Neural progenitor cell (in vitro differentiated cells): ENCODE data around the gene CCDC60. TPM values are rescaled to one million over a fixed set of nuclear protein-coding genes. Genes with fewer than 3 reads are reported as not detected.

Source experiments
- DNase-seq: peaks from one replicate; pipeline ENCODE4 v3.0.0-alpha.2; 2016; ENCODE audit warnings: low spot score
- H2AFZ ChIP-seq: fragments of 200-600 bp; sonication (generic); replicated peaks from 2 replicates; pipeline ENCODE4 v1.6.1; 2016; ENCODE audit warnings: antibody characterized with exemption
- H3F3A ChIP-seq: fragments of 200-600 bp; sonication (generic); 2 replicates; pipeline ENCODE4 v1.6.1; 2016; ENCODE audit warnings: antibody characterized with exemption, low read depth
- H3K27ac ChIP-seq: fragments of 200-600 bp; sonication (generic); 2 replicates; pipeline ENCODE4 v1.5.1; 2016; ENCODE audit warnings: mild to moderate bottlenecking
- H3K27me3 ChIP-seq: fragments of 200-600 bp; sonication (generic); 2 replicates; pipeline ENCODE4 v1.6.1; 2016; ENCODE audit warnings: mild to moderate bottlenecking, moderate library complexity
- H3K36me3 ChIP-seq: fragments of 200-600 bp; sonication (generic); 2 replicates; pipeline ENCODE4 v1.5.1; 2016
- H3K4me1 ChIP-seq: fragments of 200-600 bp; sonication (generic); 2 replicates; pipeline ENCODE4 v1.6.1; 2016; ENCODE audit warnings: mixed run types
- H3K4me2 ChIP-seq: fragments of 200-600 bp; sonication (generic); 2 replicates; pipeline ENCODE4 v1.6.1; 2016
- H3K4me3 ChIP-seq: fragments of 200-600 bp; sonication (generic); 2 replicates; pipeline ENCODE4 v1.5.1; 2016
- H3K79me2 ChIP-seq: fragments of 200-600 bp; sonication (generic); 2 replicates; pipeline ENCODE4 v1.6.1; 2016; ENCODE audit warnings: low read depth
- H3K9ac ChIP-seq: fragments of 200-600 bp; sonication (generic); 2 replicates; pipeline ENCODE4 v1.6.1; 2016
- H3K9me3 ChIP-seq: fragments of 200-600 bp; sonication (generic); 2 replicates; pipeline ENCODE4 v1.5.1; 2016; ENCODE audit warnings: low read depth
- H4K20me1 ChIP-seq: fragments of 200-600 bp; sonication (generic); 2 replicates; pipeline ENCODE4 v1.6.1; 2016; ENCODE audit warnings: low read depth
- H3K27ac Mint-ChIP-seq: 3 replicates; pipeline ENCODE4 v1.8.0; 2021; ENCODE audit warnings: mixed read lengths
- H3K27me3 Mint-ChIP-seq: 2 replicates; pipeline ENCODE4 v1.8.0; 2022; ENCODE audit warnings: low read depth, mild to moderate bottlenecking, inconsistent platforms, moderate library complexity, mixed read lengths; ENCODE audit not compliant: insufficient read depth
- H3K36me3 Mint-ChIP-seq: 3 replicates; pipeline ENCODE4 v1.8.0; 2021; ENCODE audit warnings: mixed read lengths
- H3K4me1 Mint-ChIP-seq: 3 replicates; pipeline ENCODE4 v1.8.0; 2021; ENCODE audit warnings: mixed read lengths
- H3K4me3 Mint-ChIP-seq: 3 replicates; pipeline ENCODE4 v1.8.0; 2021; ENCODE audit warnings: mild to moderate bottlenecking, moderate library complexity, mixed read lengths
- H3K9me3 Mint-ChIP-seq: 3 replicates; pipeline ENCODE4 v1.8.0; 2020; ENCODE audit warnings: mixed read lengths
- EZH2 ChIP-seq: fragments of 200-600 bp; sonication (generic); IDR thresholded peaks from 2 replicates; pipeline ENCODE4 v1.6.1; 2017; ENCODE audit warnings: antibody characterized with exemption, mild to moderate bottlenecking, moderate library complexity
- EZH2phosphoT487 ChIP-seq: fragments of 200-600 bp; sonication (generic); IDR thresholded peaks from 2 replicates; pipeline ENCODE4 v1.6.1; 2017; ENCODE audit warnings: antibody characterized with exemption
- total RNA-seq: library from RNA; depleted of rRNA; stranded (reverse); fragments of >200 nt; gene quantifications from 2 replicates; pipeline ENCODE4 v1.2.3, GENCODE V29; 2015; ENCODE audit warnings: low replicate concordance
- TF ChIP-seq, protein P1 (sequence below): fragments of 200-600 bp; sonication (generic); IDR thresholded peaks from 2 replicates; pipeline ENCODE4 v1.5.1; 2017; ENCODE audit warnings: antibody characterized with exemption, mild to moderate bottlenecking

Gene CCDC60
- total RNA-seq, 1 donor from 2014 or later = 4.6 TPM

- Histone ChIP-seq H3K79me2 (no peaks in the 10 kb centered on the region), H4K20me1 (no peaks in the 10 kb centered on the region), H3K27me3 (no peaks in the 10 kb centered on the region), H3K9me3 (no peaks in the 10 kb centered on the region), H3K4me3 (no peak overlapping the region), H3K27ac (no peak overlapping the region), H3K4me2 (no peak overlapping the region), H3K36me3 (no peaks in the 10 kb centered on the region), H3K9ac (no peak overlapping the region), H3K4me1 (peaks cover 31% of the 10 kb centered on the region), H3F3A (no peaks in the 10 kb centered on the region), H2AFZ (no peak overlapping the region)
- H3K36me3 Mint-ChIP-seq = no peaks in the 10 kb centered on the region
- peaks cover 3% of the 10 kb centered on the region for H3K9me3 Mint-ChIP-seq
- H3K4me3 Mint-ChIP-seq = no peak overlapping the region
- H3K27me3 Mint-ChIP-seq = peaks cover 4% of the 10 kb centered on the region
- TF ChIP-seq EZH2 (no peak), EZH2phosphoT487 (no peak)
- TF ChIP-seq, protein P1, sequence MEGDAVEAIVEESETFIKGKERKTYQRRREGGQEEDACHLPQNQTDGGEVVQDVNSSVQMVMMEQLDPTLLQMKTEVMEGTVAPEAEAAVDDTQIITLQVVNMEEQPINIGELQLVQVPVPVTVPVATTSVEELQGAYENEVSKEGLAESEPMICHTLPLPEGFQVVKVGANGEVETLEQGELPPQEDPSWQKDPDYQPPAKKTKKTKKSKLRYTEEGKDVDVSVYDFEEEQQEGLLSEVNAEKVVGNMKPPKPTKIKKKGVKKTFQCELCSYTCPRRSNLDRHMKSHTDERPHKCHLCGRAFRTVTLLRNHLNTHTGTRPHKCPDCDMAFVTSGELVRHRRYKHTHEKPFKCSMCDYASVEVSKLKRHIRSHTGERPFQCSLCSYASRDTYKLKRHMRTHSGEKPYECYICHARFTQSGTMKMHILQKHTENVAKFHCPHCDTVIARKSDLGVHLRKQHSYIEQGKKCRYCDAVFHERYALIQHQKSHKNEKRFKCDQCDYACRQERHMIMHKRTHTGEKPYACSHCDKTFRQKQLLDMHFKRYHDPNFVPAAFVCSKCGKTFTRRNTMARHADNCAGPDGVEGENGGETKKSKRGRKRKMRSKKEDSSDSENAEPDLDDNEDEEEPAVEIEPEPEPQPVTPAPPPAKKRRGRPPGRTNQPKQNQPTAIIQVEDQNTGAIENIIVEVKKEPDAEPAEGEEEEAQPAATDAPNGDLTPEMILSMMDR = no peak
- H3K4me1 Mint-ChIP-seq = peaks cover 5% of the 10 kb centered on the region
- DNase-seq = no peak
- H3K27ac Mint-ChIP-seq = no peak overlapping the region
Observed at GRCh38 chr12:119369907-119370546, 35.5 kb downstream of the CCDC60 start.

- H3K27me3 ChIP-seq = no peaks in the 10 kb centered on the region
- no peaks in the 10 kb centered on the region for H4K20me1 ChIP-seq
- H2AFZ ChIP-seq = no peak overlapping the region
- H3K36me3 Mint-ChIP-seq = no peaks in the 10 kb centered on the region
- H3K27ac Mint-ChIP-seq = no peak overlapping the region
- H3K4me3 ChIP-seq = no peak overlapping the region
- H3F3A ChIP-seq = no peaks in the 10 kb centered on the region
- no peak for DNase-seq
- H3K9ac ChIP-seq = no peak overlapping the region
- H3K9me3 ChIP-seq = no peaks in the 10 kb centered on the region
- H3K4me1 ChIP-seq = peaks cover 23% of the 10 kb centered on the region
- no peak overlapping the region for H3K4me2 ChIP-seq
- peaks cover 3% of the 10 kb centered on the region for H3K9me3 Mint-ChIP-seq
- no peak for TF ChIP-seq EZH2phosphoT487
- TF ChIP-seq, protein P1 = no peak
- TF ChIP-seq EZH2 = no peak
- H3K36me3 ChIP-seq = no peaks in the 10 kb centered on the region
- peaks cover 4% of the 10 kb centered on the region for H3K27me3 Mint-ChIP-seq
- H3K27ac ChIP-seq = no peak overlapping the region
- peaks cover 3% of the 10 kb centered on the region for H3K4me1 Mint-ChIP-seq
- no peak overlapping the region for H3K4me3 Mint-ChIP-seq
- no peaks in the 10 kb centered on the region for H3K79me2 ChIP-seq
Observed at GRCh38 chr12:119372540-119372939, 38.0 kb downstream of the CCDC60 start.

- Histone ChIP-seq H3K36me3 (no peaks in the 10 kb centered on the region), H3K27ac (no peak overlapping the region), H3K4me3 (no peak overlapping the region), H3K4me1 (peaks cover 23% of the 10 kb centered on the region), H4K20me1 (no peaks in the 10 kb centered on the region), H3F3A (no peaks in the 10 kb centered on the region), H3K9me3 (no peaks in the 10 kb centered on the region), H3K27me3 (no peaks in the 10 kb centered on the region), H3K79me2 (no peaks in the 10 kb centered on the region), H2AFZ (no peak overlapping the region), H3K4me2 (no peak overlapping the region), H3K9ac (no peak overlapping the region)
- TF ChIP-seq EZH2 (no peak), EZH2phosphoT487 (no peak)
- peaks cover 3% of the 10 kb centered on the region for H3K9me3 Mint-ChIP-seq
- H3K27ac Mint-ChIP-seq = no peak overlapping the region
- peaks cover 4% of the 10 kb centered on the region for H3K27me3 Mint-ChIP-seq
- DNase-seq = no peak
- H3K4me1 Mint-ChIP-seq = peaks cover 2% of the 10 kb centered on the region
- no peak overlapping the region for H3K4me3 Mint-ChIP-seq
- no peaks in the 10 kb centered on the region for H3K36me3 Mint-ChIP-seq
Observed at GRCh38 chr12:119373001-119373400, 38.5 kb downstream of the CCDC60 start.

GRCh38 chr12:119373666-119374065, 39.1 kb downstream of the CCDC60 start:
- Histone ChIP-seq H3K4me3 (no peak overlapping the region), H3K79me2 (no peaks in the 10 kb centered on the region), H3K27me3 (no peaks in the 10 kb centered on the region), H2AFZ (no peak overlapping the region), H3K9ac (no peak overlapping the region), H4K20me1 (no peaks in the 10 kb centered on the region), H3K27ac (no peak overlapping the region), H3K36me3 (no peaks in the 10 kb centered on the region), H3F3A (no peaks in the 10 kb centered on the region), H3K4me2 (no peak overlapping the region), H3K9me3 (no peaks in the 10 kb centered on the region), H3K4me1 (peaks cover 18% of the 10 kb centered on the region)
- H3K36me3 Mint-ChIP-seq = no peaks in the 10 kb centered on the region
- no peak overlapping the region for H3K27ac Mint-ChIP-seq
- H3K27me3 Mint-ChIP-seq = peaks cover 4% of the 10 kb centered on the region
- DNase-seq = no peak
- peaks cover 2% of the 10 kb centered on the region for H3K4me1 Mint-ChIP-seq
- peaks cover 3% of the 10 kb centered on the region for H3K9me3 Mint-ChIP-seq
- TF ChIP-seq EZH2 (no peak), EZH2phosphoT487 (no peak)
- TF ChIP-seq, protein P1 = no peak
- H3K4me3 Mint-ChIP-seq = no peak overlapping the region
